Spleen (tissue), 11 donors: Measurements from ENCODE around the gene RAB6A. TPM values are rescaled to one million over a fixed set of nuclear protein-coding genes. Genes with fewer than 3 reads are reported as not detected.

Experiments used
- DNase-seq: peaks from one replicate; pipeline ENCODE4 v3.0.0-alpha.2; 2020
- H3K27ac ChIP-seq, 8 donors: fragments of 200-600 bp; sonication (generic) in 7 of 8; 1 replicate in 4 of 8; 2 replicates in 4 of 8; pipeline versions ENCODE4 v1.5.0 to v1.8.0; 2016 to 2021; ENCODE audit warnings: inconsistent platforms in 4 of 8, mild to moderate bottlenecking in 4 of 8, moderate library complexity in 1 of 8
- H3K27me3 ChIP-seq, 7 donors: fragments of 200-600 bp; sonication (generic) in 6 of 7; replicated peaks in 1 of 7; 1 replicate in 4 of 7; 2 replicates in 3 of 7; pipeline versions ENCODE4 v1.5.0 to v1.8.0; 2016 to 2021; ENCODE audit warnings: inconsistent platforms in 3 of 7, mild to moderate bottlenecking in 1 of 7
- H3K36me3 ChIP-seq, 6 donors: fragments of 200-600 bp; sonication (generic) in 5 of 6; 1 replicate in 4 of 6; 2 replicates in 2 of 6; pipeline versions ENCODE4 v1.5.0 to v1.8.0; 2016 to 2021; ENCODE audit warnings: inconsistent platforms in 2 of 6
- H3K4me1 ChIP-seq, 6 donors: fragments of 200-600 bp; sonication (generic) in 5 of 6; 1 replicate in 3 of 6; 2 replicates in 3 of 6; pipeline versions ENCODE4 v1.5.0 to v1.8.0; 2016 to 2021; ENCODE audit warnings: inconsistent platforms in 3 of 6
- H3K4me3 ChIP-seq, 8 donors: fragments of 200-600 bp; sonication (generic) in 7 of 8; 1 replicate in 4 of 8; 2 replicates in 4 of 8; pipeline versions ENCODE4 v1.5.0 to v1.8.0; 2016 to 2021; ENCODE audit warnings: inconsistent platforms in 4 of 8, mild to moderate bottlenecking in 4 of 8, moderate library complexity in 2 of 8
- H3K9me3 ChIP-seq, 8 donors: fragments of 200-600 bp; sonication (generic) in 7 of 8; 1 replicate in 4 of 8; 2 replicates in 4 of 8; pipeline versions ENCODE4 v1.5.0 to v1.8.0; 2016 to 2021; ENCODE audit warnings: inconsistent platforms in 4 of 8
- POLR2A ChIP-seq, 3 donors: fragments of 450-650 bp; IDR thresholded peaks; one replicate each; pipeline ENCODE4 v1.5.1; 2017; ENCODE audit warnings: antibody characterized with exemption in 3 of 3, mild to moderate bottlenecking in 1 of 3
- POLR2AphosphoS5 ChIP-seq, 3 donors: sonication (generic); formaldehyde crosslinking; IDR thresholded peaks; one replicate each; pipeline ENCODE4 v1.5.1; 2017; ENCODE audit warnings: antibody characterized with exemption in 3 of 3
- WGBS, 5 donors: extraction: QIAGEN DNeasy Blood & Tissue Kit in 3 of 5; methylation state at CpG; one replicate each; pipeline versions ENCODE4 v1.1.5 to v1.1.7; 2013 to 2018; 5-methylcytosine and 5-hydroxymethylcytosine counted together
- intact Hi-C: fragments of 100-400 bp; cut with DNase I; formaldehyde crosslinking; loops from one replicate; pipeline ENCODE4 v1.15.0; 2023; ENCODE audit warnings: low total_unique reads
- polyA plus RNA-seq, 3 donors: library from polyadenylated mRNA; stranded (reverse); fragments of 200-250 nt; gene quantifications; one replicate each; pipeline ENCODE4 v1.2.1, GENCODE V29; 2013
- total RNA-seq, 7 donors: library from RNA; depleted of rRNA in 3 of 7; stranded (reverse); fragments of >200 nt in 3 of 7; fragmentation: NEBNext Ultra II Directional in 4 of 7; extraction: Animal tissue kit (Norgen Biotek cat#: 25700) in 4 of 7; gene quantifications; one replicate each; pipeline versions ENCODE4 v1.1.0 to v1.2.1, GENCODE V29; 2016 to 2021
- TF ChIP-seq, protein P1 (sequence below), 11 experiments: fragments of 200-600 bp in 7 of 11; fragments of 450-650 bp in 4 of 11; sonication (generic) in 4 of 11; IDR thresholded peaks in 8 of 11; conservative IDR thresholded peaks in 3 of 11; 1 replicate in 7 of 11; 2 replicates in 4 of 11; pipeline versions ENCODE4 v1.4.0 to v1.8.0; 2016 to 2021; ENCODE audit warnings: antibody characterized with exemption in 11 of 11, inconsistent platforms in 4 of 11, mild to moderate bottlenecking in 1 of 11
- donor health status: healthy with polysubstance abuse.
- donor health status: DM: no; HTN: no; CAD: no; lungs with moderate emphysema.
- donor health status: DM: no; HTN: no; CAD: no.
- donor health status: Bipolar disorder and iron deficiency.
- donor health status: healthy.
- donor health status: DM: no; HTN: no; CAD: no.
- donor health status: DM: yes; HTN: yes; CAD: no.

The RAB6A gene
- total and polyA plus RNA-seq, 10 donors, result 25.7 to 144 (median 97.4) TPM

DNA sequence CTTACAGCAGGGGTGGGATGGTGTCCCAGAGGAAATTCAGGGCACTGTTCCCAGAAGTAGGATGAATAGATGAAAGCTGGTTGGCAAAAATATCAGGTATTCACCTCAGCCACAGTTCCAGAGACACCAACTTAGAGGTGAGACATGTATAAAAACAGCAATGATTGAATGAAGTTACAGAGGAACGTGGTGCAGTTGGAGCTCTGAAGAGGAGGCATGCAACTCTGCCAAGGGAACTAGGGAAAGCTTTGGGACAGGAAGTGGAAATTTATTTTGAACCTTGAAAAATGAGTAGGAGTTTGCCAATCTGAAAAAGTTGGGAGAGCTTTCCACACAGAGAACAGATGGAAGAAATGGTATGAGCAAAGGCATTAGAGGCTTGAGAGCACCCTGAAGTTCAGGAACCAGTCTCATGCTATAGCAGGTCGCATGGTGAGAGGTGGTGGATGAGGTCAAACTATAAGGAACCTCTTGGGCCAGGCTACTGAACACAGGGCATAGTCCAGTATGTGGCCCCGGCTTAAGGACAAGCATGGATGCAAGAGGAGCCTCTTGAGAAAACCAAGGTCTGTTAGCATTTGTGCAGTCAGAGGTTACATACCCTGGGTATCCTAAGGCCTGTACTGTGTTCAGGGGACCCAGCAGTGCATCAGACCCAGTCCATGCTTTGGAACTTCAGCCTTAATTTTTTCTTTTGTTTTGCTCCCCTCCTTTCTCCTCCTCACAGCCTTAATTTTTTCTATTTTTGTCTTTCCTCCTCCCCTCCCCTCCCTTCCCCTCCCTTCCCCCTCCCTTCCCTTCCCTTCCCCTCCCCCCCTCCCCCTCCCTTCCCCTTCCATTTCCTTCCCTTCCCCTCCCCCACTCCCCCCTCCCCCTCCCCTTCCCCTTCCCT lies 97.0 kb downstream of the RAB6A start:
- intact Hi-C loops, result loop anchor here (10.0 kb wide), 1 partner anchor 309 kb away; no protein-coding TSS in a partner anchor
- WGBS, 5 donors, result 72 to 80% (median 76%) methylated on average over 3 of the region's 3 CpGs
- H3K4me3 ChIP-seq, result no peak overlapping the region
- peaks cover 0 to 14% (median 0%) of the 10 kb centered on the region in 7 donors for H3K27me3 ChIP-seq
- H3K27ac ChIP-seq, result peak overlapping the region in 1 of 8 donors; percentile 49
- no peaks in the 10 kb centered on the region for H3K9me3 ChIP-seq
- peaks cover 0 to 42% (median 27%) of the 10 kb centered on the region in 6 donors for H3K4me1 ChIP-seq
- H3K36me3 ChIP-seq, result no peaks in the 10 kb centered on the region
- DNase-seq, result no peak
- no peak for TF ChIP-seq POLR2A (IDR thresholded peaks at IDR 0.05)
- TF ChIP-seq POLR2AphosphoS5 (IDR thresholded peaks at IDR 0.05), result no peak
- TF ChIP-seq, protein P1, sequence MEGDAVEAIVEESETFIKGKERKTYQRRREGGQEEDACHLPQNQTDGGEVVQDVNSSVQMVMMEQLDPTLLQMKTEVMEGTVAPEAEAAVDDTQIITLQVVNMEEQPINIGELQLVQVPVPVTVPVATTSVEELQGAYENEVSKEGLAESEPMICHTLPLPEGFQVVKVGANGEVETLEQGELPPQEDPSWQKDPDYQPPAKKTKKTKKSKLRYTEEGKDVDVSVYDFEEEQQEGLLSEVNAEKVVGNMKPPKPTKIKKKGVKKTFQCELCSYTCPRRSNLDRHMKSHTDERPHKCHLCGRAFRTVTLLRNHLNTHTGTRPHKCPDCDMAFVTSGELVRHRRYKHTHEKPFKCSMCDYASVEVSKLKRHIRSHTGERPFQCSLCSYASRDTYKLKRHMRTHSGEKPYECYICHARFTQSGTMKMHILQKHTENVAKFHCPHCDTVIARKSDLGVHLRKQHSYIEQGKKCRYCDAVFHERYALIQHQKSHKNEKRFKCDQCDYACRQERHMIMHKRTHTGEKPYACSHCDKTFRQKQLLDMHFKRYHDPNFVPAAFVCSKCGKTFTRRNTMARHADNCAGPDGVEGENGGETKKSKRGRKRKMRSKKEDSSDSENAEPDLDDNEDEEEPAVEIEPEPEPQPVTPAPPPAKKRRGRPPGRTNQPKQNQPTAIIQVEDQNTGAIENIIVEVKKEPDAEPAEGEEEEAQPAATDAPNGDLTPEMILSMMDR (IDR thresholded peaks at IDR 0.05 in 8 of 11, conservative IDR thresholded peaks at IDR 0.05 in 3 of 11), result no peak

DNA sequence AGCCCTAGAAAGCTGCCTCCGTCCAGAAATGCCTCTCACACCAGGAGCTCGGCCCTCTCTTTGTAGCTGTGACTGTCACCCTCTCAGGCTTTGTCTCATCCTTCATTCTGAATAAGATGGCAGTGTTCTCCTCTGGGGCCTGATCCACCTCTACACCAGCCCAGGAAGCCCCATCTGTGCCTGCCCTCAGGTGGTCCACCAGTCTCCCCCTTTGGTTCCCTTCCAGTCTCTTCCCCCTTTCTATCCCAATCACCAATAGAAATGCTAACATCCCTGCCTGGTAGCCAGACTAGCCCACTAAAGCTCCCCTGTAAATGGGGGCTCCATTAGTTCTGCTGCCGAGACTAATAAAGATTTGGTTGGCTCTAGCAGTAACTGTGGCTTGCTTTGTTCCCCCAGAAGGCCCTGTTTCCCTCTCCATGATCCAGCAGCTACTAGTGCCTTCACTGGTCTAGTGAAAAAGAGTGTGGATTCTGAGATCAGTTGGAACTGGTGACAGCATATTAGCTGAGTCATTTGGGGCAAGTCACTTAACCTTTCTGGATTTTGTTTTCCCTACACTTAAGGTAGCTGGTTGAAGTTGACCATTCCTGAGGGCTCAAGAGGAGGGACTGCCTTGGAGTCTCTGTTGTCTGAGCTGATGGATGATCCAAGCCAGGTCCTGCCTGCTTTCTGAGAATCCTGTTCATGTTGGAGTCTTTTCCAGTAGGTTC lies 98.3 kb downstream of the RAB6A start:
- no peak for TF ChIP-seq POLR2A (IDR thresholded peaks at IDR 0.05)
- TF ChIP-seq, protein P1 (IDR thresholded peaks at IDR 0.05 in 8 of 11, conservative IDR thresholded peaks at IDR 0.05 in 3 of 11), result no peak
- no peak for TF ChIP-seq POLR2AphosphoS5 (IDR thresholded peaks at IDR 0.05)
- H3K27ac ChIP-seq, result no peak overlapping the region
- H3K4me1 ChIP-seq, result peaks cover 0 to 42% (median 27%) of the 10 kb centered on the region in 6 donors
- H3K4me3 ChIP-seq, result no peak overlapping the region
- no peak for DNase-seq
- no peaks in the 10 kb centered on the region for H3K36me3 ChIP-seq
- 87 to 99% (median 95%) methylated on average over 3 of the region's 3 CpGs for WGBS, 5 donors
- peaks cover 0 to 14% (median 0%) of the 10 kb centered on the region in 7 donors for H3K27me3 ChIP-seq
- H3K9me3 ChIP-seq, result no peaks in the 10 kb centered on the region
- intact Hi-C loops, result loop anchor here (10.0 kb wide), 1 partner anchor 308 kb away; no protein-coding TSS in a partner anchor

DNA sequence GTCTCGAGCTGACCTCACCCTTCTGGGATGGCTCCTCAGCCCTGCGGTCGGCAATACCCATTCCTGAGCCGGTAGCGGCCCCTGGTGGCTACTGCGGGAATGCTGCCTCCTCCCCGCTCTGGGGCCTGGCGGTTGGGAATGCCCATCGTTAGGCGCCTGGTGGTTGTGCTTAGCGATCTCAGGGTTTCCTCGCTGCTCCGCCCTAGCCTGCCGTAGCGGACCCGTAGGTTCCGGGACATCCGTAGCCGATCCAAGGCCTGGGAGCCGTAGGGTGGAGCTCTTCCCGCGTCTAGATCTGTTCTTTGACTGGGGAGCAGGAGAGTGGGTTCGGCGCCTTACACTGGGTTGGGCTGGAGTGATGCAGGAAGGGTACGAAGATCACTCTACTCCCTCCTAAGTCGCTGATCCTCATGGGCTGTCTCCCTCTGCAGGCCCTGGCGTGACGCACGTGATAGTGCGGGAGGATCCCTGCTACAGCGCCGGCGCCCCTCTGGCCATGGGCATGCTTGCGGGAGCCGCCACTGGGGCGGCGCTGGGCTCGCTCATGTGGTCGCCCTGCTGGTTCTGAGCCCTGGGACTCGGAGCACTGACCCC lies 99.7 kb downstream of the RAB6A start:
- peaks cover 0 to 14% (median 0%) of the 10 kb centered on the region in 7 donors for H3K27me3 ChIP-seq
- H3K27ac ChIP-seq, result peak overlapping the region in 2 of 8 donors; percentile 25 to 28
- intact Hi-C loops, result loop anchor here (10.0 kb wide), 1 partner anchor 306 kb away; no protein-coding TSS in a partner anchor
- TF ChIP-seq, protein P1 (IDR thresholded peaks at IDR 0.05 in 8 of 11, conservative IDR thresholded peaks at IDR 0.05 in 3 of 11), result peak; percentile 96 to 100 (median 98)
- TF ChIP-seq POLR2A (IDR thresholded peaks at IDR 0.05), result no peak
- peak; percentile 70 to 80 (median 76) for TF ChIP-seq POLR2AphosphoS5 (IDR thresholded peaks at IDR 0.05)
- H3K36me3 ChIP-seq, result no peaks in the 10 kb centered on the region
- H3K4me1 ChIP-seq, result peaks cover 0 to 42% (median 27%) of the 10 kb centered on the region in 6 donors
- no peaks in the 10 kb centered on the region for H3K9me3 ChIP-seq
- peak; percentile 97 for DNase-seq
- 5 to 29% (median 8%) methylated on average over 3 to 40 of the region's 40 CpGs for WGBS, 5 donors
- peak overlapping the region in 6 of 8 donors; percentile 16 to 59 (median 22) for H3K4me3 ChIP-seq
